Natural killer cell (primary cell): ENCODE data around the gene ZNF766. TPM values are rescaled to one million over a fixed set of nuclear protein-coding genes. Genes with fewer than 3 reads are reported as not detected.
"Not testable (repeated sequence)": the region's sequence is repeated elsewhere in the genome, so short reads cannot be mapped to it uniquely, and the experiment has no call there.

Source experiments
- ATAC-seq, 3 donors: fragments of 150-1000 bp in 2 of 3; fragments of 200-7000 bp in 1 of 3; cut with Tn5 transposase; 1 replicate in 1 of 3; 2 replicates in 2 of 3; pipeline ENCODE4 v1.10.0; 2021; ENCODE audit warnings: mild to moderate bottlenecking in 2 of 3, moderate library complexity in 2 of 3
- DNase-seq, 2 donors: peaks; one replicate each; pipeline versions ENCODE4 v3.0.0 to v3.0.0-alpha.2; 2013 to 2021; ENCODE audit warnings: mixed read lengths in 1 of 2
- H3K27ac ChIP-seq: one replicate; pipeline ENCODE4 v1.5.1; 2013; ENCODE audit warnings: mild to moderate bottlenecking, low read length
- H3K27me3 ChIP-seq: one replicate; pipeline ENCODE4 v1.6.1; 2013; ENCODE audit warnings: low read length; ENCODE audit not compliant: control insufficient read depth, insufficient read depth
- H3K36me3 ChIP-seq: one replicate; pipeline ENCODE4 v1.6.1; 2013; ENCODE audit warnings: low read length; ENCODE audit not compliant: control insufficient read depth, insufficient read depth
- H3K4me1 ChIP-seq: one replicate; pipeline ENCODE4 v1.6.1; 2013; ENCODE audit warnings: low read length; ENCODE audit not compliant: control insufficient read depth, insufficient read depth
- H3K4me3 ChIP-seq: one replicate; pipeline ENCODE4 v1.5.1; 2013; ENCODE audit warnings: low read length
- H3K9me3 ChIP-seq: one replicate; pipeline ENCODE4 v1.6.1; 2013; ENCODE audit warnings: low read length; ENCODE audit not compliant: control insufficient read depth, insufficient read depth
- H3K27ac Mint-ChIP-seq, 2 donors: one replicate each; pipeline ENCODE4 v1.8.0; 2022; ENCODE audit warnings: mild to moderate bottlenecking in 2 of 2, mixed read lengths in 2 of 2, moderate library complexity in 1 of 2
- H3K27me3 Mint-ChIP-seq, 2 donors: one replicate each; pipeline ENCODE4 v1.8.0; 2022; ENCODE audit warnings: low read depth in 2 of 2, mixed read lengths in 2 of 2
- H3K36me3 Mint-ChIP-seq: one replicate; pipeline ENCODE4 v1.8.0; 2022; ENCODE audit warnings: mixed read lengths
- H3K4me1 Mint-ChIP-seq, 2 donors: one replicate each; pipeline ENCODE4 v1.8.0; 2022; ENCODE audit warnings: mixed read lengths in 2 of 2
- H3K4me3 Mint-ChIP-seq: one replicate; pipeline ENCODE4 v1.8.0; 2022; ENCODE audit warnings: mild to moderate bottlenecking, moderate library complexity, mixed read lengths
- H3K9me3 Mint-ChIP-seq, 2 donors: one replicate each; pipeline ENCODE4 v1.8.0; 2022; ENCODE audit warnings: mixed read lengths in 2 of 2
- CTCF ChIP-seq: fragments of 200-600 bp; IDR thresholded peaks from one replicate; pipeline ENCODE4 v1.8.0; 2022; ENCODE audit warnings: antibody characterized with exemption
- WGBS: methylation state at CpG from one replicate; pipeline ENCODE4 v1.1.7; 2013; ENCODE audit warnings: missing lambda C conversion rate; ENCODE audit not compliant: insufficient coverage; 5-methylcytosine and 5-hydroxymethylcytosine counted together
- intact Hi-C: fragments of 100-400 bp; cut with micrococcal nuclease; formaldehyde crosslinking; loops from one replicate; pipeline ENCODE4 v1.14.2; 2022
- total RNA-seq, 4 donors: library from RNA; stranded (reverse); fragments of 120-200 nt in 1 of 4; gene quantifications; one replicate each; pipeline versions ENCODE4 v1.2.3 to v1.2.4, GENCODE V29; 2013 to 2022

Gene ZNF766
- total RNA-seq, 3 donors from 2014 or later (not counting 1 experiment from before 2014, with no cell fraction given), result 29.4 to 36.9 (median 32.9) TPM

GRCh38 chr19:52277471-52277870, 8.1 kb downstream of the ZNF766 start:
- H3K4me1 Mint-ChIP-seq, result peaks cover 43 to 55% of the 10 kb centered on the region in 2 donors
- DNase-seq (no peak), ATAC-seq (no peak)
- Histone ChIP-seq H3K9me3 (peaks cover 6% of the 10 kb centered on the region), H3K4me1 (no peaks in the 10 kb centered on the region), H3K27ac (no peak overlapping the region), H3K27me3 (no peaks in the 10 kb centered on the region), H3K36me3 (peaks cover 8% of the 10 kb centered on the region), H3K4me3 (no peak overlapping the region)
- H3K27me3 Mint-ChIP-seq, result no peaks in the 10 kb centered on the region
- H3K9me3 Mint-ChIP-seq, result no peaks in the 10 kb centered on the region
- H3K27ac Mint-ChIP-seq, result no peak overlapping the region
- H3K36me3 Mint-ChIP-seq, result peaks cover under 1% of the 10 kb centered on the region
- no peak for TF ChIP-seq CTCF
- intact Hi-C loops, result no loop called here
- WGBS, result 95% methylated on average over 6 of the region's 6 CpGs
- no peak overlapping the region for H3K4me3 Mint-ChIP-seq

GRCh38 chr19:52286256-52286655, 16.9 kb downstream of the ZNF766 start:
- intact Hi-C loops, result no loop called here
- no peak for TF ChIP-seq CTCF
- peaks cover 0 to 5% of the 10 kb centered on the region in 2 donors for H3K4me1 Mint-ChIP-seq
- H3K4me3 Mint-ChIP-seq, result no peak overlapping the region
- Histone ChIP-seq H3K27ac (no peak overlapping the region), H3K27me3 (no peaks in the 10 kb centered on the region), H3K4me3 (no peak overlapping the region), H3K36me3 (peaks cover 63% of the 10 kb centered on the region), H3K9me3 (peaks cover 4% of the 10 kb centered on the region), H3K4me1 (no peaks in the 10 kb centered on the region)
- no peak for ATAC-seq
- 100% methylated on average over 5 of the region's 6 CpGs for WGBS
- peak overlapping the region in 1 of 2 donors; percentile 23 for H3K27ac Mint-ChIP-seq
- H3K9me3 Mint-ChIP-seq, result no peaks in the 10 kb centered on the region
- H3K27me3 Mint-ChIP-seq, result no peaks in the 10 kb centered on the region
- H3K36me3 Mint-ChIP-seq, result peaks cover 52% of the 10 kb centered on the region
- DNase-seq, result no peak

GRCh38 chr19:52291781-52292180, 22.4 kb downstream of the ZNF766 start:
- no peak overlapping the region for H3K27ac Mint-ChIP-seq
- no peak overlapping the region for H3K4me3 ChIP-seq
- peaks cover 6% of the 10 kb centered on the region for H3K9me3 ChIP-seq
- 96% methylated on average over 3 of the region's 3 CpGs for WGBS
- no peaks in the 10 kb centered on the region for H3K9me3 Mint-ChIP-seq
- ATAC-seq (no peak), DNase-seq (no peak)
- no peak for TF ChIP-seq CTCF
- no peaks in the 10 kb centered on the region for H3K27me3 Mint-ChIP-seq
- peaks cover 0 to 5% of the 10 kb centered on the region in 2 donors for H3K4me1 Mint-ChIP-seq
- peaks cover 25% of the 10 kb centered on the region for H3K36me3 ChIP-seq
- H3K4me3 Mint-ChIP-seq, result no peak overlapping the region
- H3K36me3 Mint-ChIP-seq, result peaks cover 28% of the 10 kb centered on the region
- no peak overlapping the region for H3K27ac ChIP-seq
- intact Hi-C loops, result no loop called here
- H3K27me3 ChIP-seq, result no peaks in the 10 kb centered on the region
- H3K4me1 ChIP-seq, result peaks cover 7% of the 10 kb centered on the region

- H3K27ac ChIP-seq, H3K9me3 ChIP-seq, intact Hi-C loops, DNase-seq, H3K27me3 Mint-ChIP-seq, H3K9me3 Mint-ChIP-seq, H3K27me3 ChIP-seq, H3K4me3 ChIP-seq, ATAC-seq, H3K27ac Mint-ChIP-seq, H3K4me3 Mint-ChIP-seq: not testable (repeated sequence)
- peaks cover 10 to 15% of the 10 kb centered on the region in 2 donors for H3K4me1 Mint-ChIP-seq
- WGBS, result 100% methylated on average over 5 of the region's 6 CpGs
- H3K36me3 Mint-ChIP-seq, result peaks cover 22% of the 10 kb centered on the region
- peaks cover 19% of the 10 kb centered on the region for H3K36me3 ChIP-seq
- peaks cover 12% of the 10 kb centered on the region for H3K4me1 ChIP-seq
These were observed 23.6 kb downstream of the ZNF766 start for GRCh38 chr19:52292946-52293345.
